ENCODE data around the gene ITPR2.

The ITPR2 gene

DNA sequence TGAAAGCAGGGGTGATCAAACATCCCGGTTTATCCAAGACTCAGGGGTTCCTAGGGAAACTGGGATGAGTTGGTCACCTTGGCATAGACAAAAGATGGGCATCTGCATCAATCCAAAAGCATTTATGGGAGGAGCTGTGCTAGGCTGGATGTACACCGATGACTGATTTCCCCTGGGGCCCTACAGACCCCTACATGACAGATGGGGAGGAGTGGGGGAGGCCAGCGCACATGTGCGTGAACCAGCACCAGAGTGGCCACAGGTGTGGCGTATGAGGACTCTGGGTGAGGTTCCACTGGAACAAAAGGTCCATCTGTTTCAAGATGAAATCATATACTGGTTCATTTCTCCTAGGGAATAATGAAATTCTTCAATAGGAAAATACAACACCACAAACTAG, 210.4 kb downstream of the ITPR2 start:
- H3K4me3 ChIP-seq (replicated peaks; ENCODE audit: low read depth, low read length): no peak overlapping the region
- DNase-seq (ENCODE audit: extremely low read depth, low read depth): no peak

DNA sequence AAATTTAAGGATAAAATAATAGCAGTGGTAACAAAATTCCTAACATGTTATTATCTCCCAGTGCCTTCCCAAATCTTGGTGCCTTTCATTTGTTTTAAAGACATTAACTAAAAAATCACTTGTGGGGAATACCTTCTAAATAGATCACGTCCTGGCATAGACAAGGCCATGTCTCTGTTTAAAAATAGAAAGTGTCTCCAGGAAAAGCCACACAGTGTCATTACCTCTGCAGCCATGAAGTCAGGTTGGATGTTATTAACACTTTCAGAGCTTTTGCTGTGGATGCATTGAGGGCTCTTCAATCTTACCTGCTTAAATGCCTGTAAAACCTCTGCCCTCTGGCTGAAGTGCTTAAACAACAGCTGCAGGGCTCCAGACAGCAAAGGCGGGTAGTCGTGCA, 211.1 kb downstream of the ITPR2 start:
- DNase-seq (ENCODE audit: extremely low read depth, low read depth): no peak
- TF ChIP-seq, protein P1, sequence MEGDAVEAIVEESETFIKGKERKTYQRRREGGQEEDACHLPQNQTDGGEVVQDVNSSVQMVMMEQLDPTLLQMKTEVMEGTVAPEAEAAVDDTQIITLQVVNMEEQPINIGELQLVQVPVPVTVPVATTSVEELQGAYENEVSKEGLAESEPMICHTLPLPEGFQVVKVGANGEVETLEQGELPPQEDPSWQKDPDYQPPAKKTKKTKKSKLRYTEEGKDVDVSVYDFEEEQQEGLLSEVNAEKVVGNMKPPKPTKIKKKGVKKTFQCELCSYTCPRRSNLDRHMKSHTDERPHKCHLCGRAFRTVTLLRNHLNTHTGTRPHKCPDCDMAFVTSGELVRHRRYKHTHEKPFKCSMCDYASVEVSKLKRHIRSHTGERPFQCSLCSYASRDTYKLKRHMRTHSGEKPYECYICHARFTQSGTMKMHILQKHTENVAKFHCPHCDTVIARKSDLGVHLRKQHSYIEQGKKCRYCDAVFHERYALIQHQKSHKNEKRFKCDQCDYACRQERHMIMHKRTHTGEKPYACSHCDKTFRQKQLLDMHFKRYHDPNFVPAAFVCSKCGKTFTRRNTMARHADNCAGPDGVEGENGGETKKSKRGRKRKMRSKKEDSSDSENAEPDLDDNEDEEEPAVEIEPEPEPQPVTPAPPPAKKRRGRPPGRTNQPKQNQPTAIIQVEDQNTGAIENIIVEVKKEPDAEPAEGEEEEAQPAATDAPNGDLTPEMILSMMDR (IDR thresholded peaks at IDR 0.05; ENCODE audit: low read depth, low read length, missing control alignments): no peak
- no peak overlapping the region for H3K4me3 ChIP-seq (replicated peaks; ENCODE audit: low read depth, low read length)

More for the DNA sequence above, 210.4 kb downstream of the ITPR2 start:
- TF ChIP-seq, protein P1 (IDR thresholded peaks at IDR 0.05; ENCODE audit: low read depth, low read length, missing control alignments): no peak

DNA sequence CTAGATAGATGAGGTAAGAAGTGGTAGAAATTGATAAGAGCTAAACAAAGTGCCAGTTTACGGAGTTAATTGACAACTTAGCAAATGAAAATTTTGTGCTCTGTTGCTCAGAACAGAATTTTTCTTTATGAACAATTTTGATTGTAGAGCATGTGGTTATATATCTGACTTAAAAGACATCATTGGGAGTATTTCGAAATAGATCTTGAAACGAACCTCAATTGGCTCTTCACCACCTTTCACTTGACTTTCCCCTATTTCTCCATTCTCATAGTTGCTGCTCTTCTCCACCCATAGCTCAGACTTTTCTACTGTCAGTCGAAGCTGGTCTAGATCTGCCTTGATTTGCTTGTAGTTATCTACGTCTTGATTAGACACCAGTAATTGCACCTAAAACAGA, 212.1 kb downstream of the ITPR2 start:
- TF ChIP-seq, protein P1 (IDR thresholded peaks at IDR 0.05; ENCODE audit: low read depth, low read length, missing control alignments): no peak
- no peak overlapping the region for H3K4me3 ChIP-seq (replicated peaks; ENCODE audit: low read depth, low read length)
- no peak for DNase-seq (ENCODE audit: extremely low read depth, low read depth)

DNA sequence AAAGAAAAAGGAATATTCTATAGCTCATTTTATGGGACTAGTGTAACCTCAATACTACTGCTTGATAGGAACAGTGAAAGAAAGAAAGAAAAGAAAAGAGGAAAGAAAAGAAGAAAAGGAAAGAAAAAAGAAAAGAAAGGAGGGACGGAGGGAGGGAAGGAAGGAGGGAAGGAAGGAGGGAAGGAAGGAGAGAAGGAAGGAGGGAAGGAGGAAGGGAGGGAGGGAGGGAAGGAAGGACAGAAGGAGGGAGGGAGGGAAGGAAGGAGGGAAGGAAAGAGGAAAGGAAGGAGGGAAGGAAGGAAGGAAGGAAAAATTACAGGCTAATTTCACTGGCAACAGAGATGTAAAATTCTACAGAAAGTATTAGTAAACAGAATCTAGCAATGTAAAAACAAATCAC, 215.5 kb downstream of the ITPR2 start:
- TF ChIP-seq, protein P1 (IDR thresholded peaks at IDR 0.05; ENCODE audit: low read depth, low read length, missing control alignments): no peak
- no peak for DNase-seq (ENCODE audit: extremely low read depth, low read depth)
- no peak overlapping the region for H3K4me3 ChIP-seq (replicated peaks; ENCODE audit: low read depth, low read length)

DNA sequence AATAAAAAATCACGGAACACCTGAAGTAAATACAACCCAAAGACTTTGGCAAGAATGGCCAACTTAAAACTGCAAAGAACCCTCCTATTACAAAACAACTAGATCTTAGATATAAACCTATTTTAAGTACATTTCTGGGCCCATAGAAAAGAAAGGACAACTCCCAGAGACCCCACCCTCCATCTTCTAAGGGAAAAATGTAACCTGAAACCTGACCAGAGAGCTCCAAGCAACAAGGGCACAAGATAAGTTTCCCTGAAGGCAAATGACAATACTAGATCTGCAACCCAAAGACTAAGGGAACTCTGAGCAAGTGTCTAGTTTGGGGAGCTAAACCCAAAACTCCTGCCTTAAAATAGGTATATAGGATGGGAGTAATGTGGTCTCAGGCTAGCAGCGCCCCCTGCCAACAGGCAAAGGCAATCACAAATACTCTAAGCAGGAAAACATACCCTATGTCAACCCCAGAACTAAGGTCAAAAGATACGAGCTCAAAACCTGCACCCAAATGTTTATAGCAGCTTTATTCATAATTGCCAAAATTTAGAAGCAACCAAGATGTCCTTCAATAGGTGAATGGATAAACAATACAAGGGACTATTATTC, 218.9 kb downstream of the ITPR2 start:
- TF ChIP-seq, protein P1 (IDR thresholded peaks at IDR 0.05; ENCODE audit: low read depth, low read length, missing control alignments): peak; percentile 62
- DNase-seq (ENCODE audit: extremely low read depth, low read depth): no peak
- H3K4me3 ChIP-seq (replicated peaks; ENCODE audit: low read depth, low read length): no peak overlapping the region

DNA sequence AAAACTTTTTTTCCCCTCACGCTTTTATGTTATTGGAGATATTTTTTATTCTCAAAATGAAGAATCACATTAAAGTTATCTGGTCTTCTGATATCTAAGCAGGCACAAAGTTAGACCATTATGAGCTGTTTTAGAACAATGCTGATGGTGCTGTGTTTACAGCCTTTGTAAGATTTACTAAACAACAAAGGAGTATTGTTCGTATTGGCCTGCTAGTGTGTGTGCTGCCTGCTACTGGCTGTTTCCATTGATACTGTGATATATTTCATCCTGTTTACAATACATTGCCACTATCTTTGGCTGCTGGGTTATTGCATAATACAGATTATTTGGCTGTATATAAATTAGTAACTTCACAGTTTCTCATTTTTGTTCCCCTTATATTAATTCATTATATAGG, 220.8 kb downstream of the ITPR2 start:
- TF ChIP-seq, protein P1 (IDR thresholded peaks at IDR 0.05; ENCODE audit: low read depth, low read length, missing control alignments): no peak
- no peak for DNase-seq (ENCODE audit: extremely low read depth, low read depth)
- H3K4me3 ChIP-seq (replicated peaks; ENCODE audit: low read depth, low read length): no peak overlapping the region

DNA sequence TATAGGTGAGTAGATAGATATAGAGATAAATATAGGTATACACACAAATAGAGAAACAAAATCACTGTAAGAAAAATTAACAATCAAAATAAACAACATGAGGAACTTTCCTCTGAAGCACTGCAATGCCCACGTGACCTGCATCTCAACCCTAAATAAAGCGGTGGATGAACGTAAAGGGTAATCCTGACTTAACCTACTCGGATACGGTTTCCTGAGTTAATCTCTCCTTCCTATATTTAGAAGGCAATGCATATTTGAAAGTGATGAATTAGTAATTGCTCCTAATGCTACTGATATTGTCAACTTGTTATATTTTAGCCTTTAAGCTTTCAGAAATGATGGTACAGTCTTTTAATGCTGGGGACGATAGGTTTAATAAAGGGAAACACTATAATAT, 221.4 kb downstream of the ITPR2 start:
- DNase-seq (ENCODE audit: extremely low read depth, low read depth): no peak
- TF ChIP-seq, protein P1 (IDR thresholded peaks at IDR 0.05; ENCODE audit: low read depth, low read length, missing control alignments): no peak
- no peak overlapping the region for H3K4me3 ChIP-seq (replicated peaks; ENCODE audit: low read depth, low read length)

Measured in HFF-Myc (cell line).